PC-9 (cell line): Measurements from ENCODE around the gene JAG1.

ENCODE experiments used
- EZH2 ChIP-seq: fragments of 200-600 bp; sonication (generic); IDR thresholded peaks from 2 replicates; pipeline ENCODE4 v1.8.0; 2017; ENCODE audit warnings: antibody characterized with exemption, low read depth
- TF ChIP-seq, protein P1 (sequence below): fragments of 200-600 bp; sonication (generic); conservative IDR thresholded peaks from 2 replicates; pipeline ENCODE4 v1.6.1; 2017; ENCODE audit warnings: mixed run types, antibody characterized with exemption, mild to moderate bottlenecking, moderate library complexity

DNA sequence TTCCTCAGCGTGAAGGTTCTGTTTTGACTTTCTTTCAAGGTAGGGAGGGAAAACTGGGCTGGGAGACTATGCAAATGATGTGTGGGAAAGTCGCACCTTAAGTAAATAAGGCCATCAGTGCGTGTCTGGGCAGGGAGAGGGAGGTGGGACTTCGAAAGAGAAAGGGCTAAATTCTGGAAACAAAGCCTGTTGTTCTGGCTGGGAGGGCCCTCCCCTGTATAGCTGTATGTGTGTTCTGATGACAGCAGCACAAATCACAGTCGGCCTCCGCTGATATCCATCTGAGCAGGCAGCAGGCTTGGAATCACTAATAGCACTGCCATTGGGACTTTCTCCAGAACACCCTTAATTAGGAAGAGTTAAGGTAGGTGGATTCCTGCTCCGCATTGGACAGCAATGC, 19.2 kb downstream of the JAG1 start:
- TF ChIP-seq, protein P1, sequence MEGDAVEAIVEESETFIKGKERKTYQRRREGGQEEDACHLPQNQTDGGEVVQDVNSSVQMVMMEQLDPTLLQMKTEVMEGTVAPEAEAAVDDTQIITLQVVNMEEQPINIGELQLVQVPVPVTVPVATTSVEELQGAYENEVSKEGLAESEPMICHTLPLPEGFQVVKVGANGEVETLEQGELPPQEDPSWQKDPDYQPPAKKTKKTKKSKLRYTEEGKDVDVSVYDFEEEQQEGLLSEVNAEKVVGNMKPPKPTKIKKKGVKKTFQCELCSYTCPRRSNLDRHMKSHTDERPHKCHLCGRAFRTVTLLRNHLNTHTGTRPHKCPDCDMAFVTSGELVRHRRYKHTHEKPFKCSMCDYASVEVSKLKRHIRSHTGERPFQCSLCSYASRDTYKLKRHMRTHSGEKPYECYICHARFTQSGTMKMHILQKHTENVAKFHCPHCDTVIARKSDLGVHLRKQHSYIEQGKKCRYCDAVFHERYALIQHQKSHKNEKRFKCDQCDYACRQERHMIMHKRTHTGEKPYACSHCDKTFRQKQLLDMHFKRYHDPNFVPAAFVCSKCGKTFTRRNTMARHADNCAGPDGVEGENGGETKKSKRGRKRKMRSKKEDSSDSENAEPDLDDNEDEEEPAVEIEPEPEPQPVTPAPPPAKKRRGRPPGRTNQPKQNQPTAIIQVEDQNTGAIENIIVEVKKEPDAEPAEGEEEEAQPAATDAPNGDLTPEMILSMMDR: no peak
- TF ChIP-seq EZH2: no peak
